ENCODE results near the gene TULP3. TPM values are rescaled to one million over a fixed set of nuclear protein-coding genes. Genes with fewer than 3 reads are reported as not detected.

Gene TULP3
- total and polyA plus RNA-seq, 2 experiments from 2014 or later: 19.0 to 22.9 TPM

- Histone ChIP-seq H3K36me3 (replicated peaks; ENCODE audit: insufficient read depth, low read depth) (no peaks in the 10 kb centered on the region), H3K27me3 (no peaks in the 10 kb centered on the region), H4K20me1 (ENCODE audit: insufficient read depth, poor library complexity, severe bottlenecking) (peaks cover 12% of the 10 kb centered on the region), H3K4me1 (ENCODE audit: insufficient read depth) (peaks cover 14% of the 10 kb centered on the region), H3K9me2 (replicated peaks; ENCODE audit: insufficient read depth) (no peaks in the 10 kb centered on the region), H3K9me3 (ENCODE audit: low read depth) (no peaks in the 10 kb centered on the region), H3K4me2 (peak overlapping the region; percentile 84), H2AFZ (peak overlapping the region; percentile 83), H3K27ac (peak overlapping the region; percentile 93), H3K79me2 (peaks cover 49% of the 10 kb centered on the region), H3K4me3 (peak overlapping the region; percentile 66)
- DNase-seq (ENCODE audit: low spot score): peak; percentile 73
- no peak for TF ChIP-seq EZH2 (IDR thresholded peaks at IDR 0.05; ENCODE audit: borderline replicate concordance)
- no peak for TF ChIP-seq CTCF (IDR thresholded peaks at IDR 0.05; ENCODE audit: poor library complexity)
- TF ChIP-seq EZH2phosphoT487 (IDR thresholded peaks at IDR 0.05; ENCODE audit: low read depth, severe bottlenecking, unreplicated experiment): no peak
- WGBS (ENCODE audit: low lambda C conversion rate, missing lambda C conversion rate): 27% methylated on average over 42 of the region's 42 CpGs
These were observed 756 bp downstream of the TULP3 start for GRCh38 chr12:2891240-2892053.

- H3K9me2 ChIP-seq (replicated peaks; ENCODE audit: insufficient read depth): no peaks in the 10 kb centered on the region
- WGBS (ENCODE audit: low lambda C conversion rate, missing lambda C conversion rate): 84% methylated on average over 12 of the region's 12 CpGs
- peaks cover 20% of the 10 kb centered on the region for H4K20me1 ChIP-seq (ENCODE audit: insufficient read depth, poor library complexity, severe bottlenecking)
- no peak overlapping the region for H2AFZ ChIP-seq
- no peak for DNase-seq (ENCODE audit: low spot score)
- no peaks in the 10 kb centered on the region for H3K27me3 ChIP-seq
- peaks cover 14% of the 10 kb centered on the region for H3K4me1 ChIP-seq (ENCODE audit: insufficient read depth)
- peak overlapping the region; percentile 93 for H3K27ac ChIP-seq
- H3K4me3 ChIP-seq: no peak overlapping the region
- H3K79me2 ChIP-seq: peaks cover 57% of the 10 kb centered on the region
- no peaks in the 10 kb centered on the region for H3K36me3 ChIP-seq (replicated peaks; ENCODE audit: insufficient read depth, low read depth)
- H3K4me2 ChIP-seq: peak overlapping the region; percentile 84
- no peak for TF ChIP-seq CTCF (IDR thresholded peaks at IDR 0.05; ENCODE audit: poor library complexity)
- no peak for TF ChIP-seq EZH2 (IDR thresholded peaks at IDR 0.05; ENCODE audit: borderline replicate concordance)
- no peak for TF ChIP-seq EZH2phosphoT487 (IDR thresholded peaks at IDR 0.05; ENCODE audit: low read depth, severe bottlenecking, unreplicated experiment)
- no peaks in the 10 kb centered on the region for H3K9me3 ChIP-seq (ENCODE audit: low read depth)
These were observed 1.6 kb downstream of the TULP3 start for GRCh38 chr12:2892246-2892645.

- Histone ChIP-seq H3K27me3 (no peaks in the 10 kb centered on the region), H3K9me3 (ENCODE audit: low read depth) (no peaks in the 10 kb centered on the region), H2AFZ (no peak overlapping the region), H3K27ac (no peak overlapping the region), H3K4me3 (no peak overlapping the region), H4K20me1 (ENCODE audit: insufficient read depth, poor library complexity, severe bottlenecking) (peaks cover 20% of the 10 kb centered on the region), H3K9me2 (replicated peaks; ENCODE audit: insufficient read depth) (no peaks in the 10 kb centered on the region), H3K36me3 (replicated peaks; ENCODE audit: insufficient read depth, low read depth) (no peaks in the 10 kb centered on the region), H3K4me2 (peak overlapping the region; percentile 84), H3K79me2 (peaks cover 65% of the 10 kb centered on the region), H3K4me1 (ENCODE audit: insufficient read depth) (peaks cover 14% of the 10 kb centered on the region)
- no peak for TF ChIP-seq EZH2phosphoT487 (IDR thresholded peaks at IDR 0.05; ENCODE audit: low read depth, severe bottlenecking, unreplicated experiment)
- TF ChIP-seq EZH2 (IDR thresholded peaks at IDR 0.05; ENCODE audit: borderline replicate concordance): no peak
- TF ChIP-seq CTCF (IDR thresholded peaks at IDR 0.05; ENCODE audit: poor library complexity): no peak
- DNase-seq (ENCODE audit: low spot score): peak; percentile 28
- 82% methylated on average over 8 of the region's 8 CpGs for WGBS (ENCODE audit: low lambda C conversion rate, missing lambda C conversion rate)
These were observed 2.3 kb downstream of the TULP3 start for GRCh38 chr12:2893007-2893406.

All from hepatocyte (in vitro differentiated cells).